ENCODE measurements around the gene CROCC. TPM values are rescaled to one million over a fixed set of nuclear protein-coding genes. Genes with fewer than 3 reads are reported as not detected.
"Not testable (repeated sequence)": the region's sequence is repeated elsewhere in the genome, so short reads cannot be mapped to it uniquely, and the experiment has no call there.

CROCC gene, protein sequence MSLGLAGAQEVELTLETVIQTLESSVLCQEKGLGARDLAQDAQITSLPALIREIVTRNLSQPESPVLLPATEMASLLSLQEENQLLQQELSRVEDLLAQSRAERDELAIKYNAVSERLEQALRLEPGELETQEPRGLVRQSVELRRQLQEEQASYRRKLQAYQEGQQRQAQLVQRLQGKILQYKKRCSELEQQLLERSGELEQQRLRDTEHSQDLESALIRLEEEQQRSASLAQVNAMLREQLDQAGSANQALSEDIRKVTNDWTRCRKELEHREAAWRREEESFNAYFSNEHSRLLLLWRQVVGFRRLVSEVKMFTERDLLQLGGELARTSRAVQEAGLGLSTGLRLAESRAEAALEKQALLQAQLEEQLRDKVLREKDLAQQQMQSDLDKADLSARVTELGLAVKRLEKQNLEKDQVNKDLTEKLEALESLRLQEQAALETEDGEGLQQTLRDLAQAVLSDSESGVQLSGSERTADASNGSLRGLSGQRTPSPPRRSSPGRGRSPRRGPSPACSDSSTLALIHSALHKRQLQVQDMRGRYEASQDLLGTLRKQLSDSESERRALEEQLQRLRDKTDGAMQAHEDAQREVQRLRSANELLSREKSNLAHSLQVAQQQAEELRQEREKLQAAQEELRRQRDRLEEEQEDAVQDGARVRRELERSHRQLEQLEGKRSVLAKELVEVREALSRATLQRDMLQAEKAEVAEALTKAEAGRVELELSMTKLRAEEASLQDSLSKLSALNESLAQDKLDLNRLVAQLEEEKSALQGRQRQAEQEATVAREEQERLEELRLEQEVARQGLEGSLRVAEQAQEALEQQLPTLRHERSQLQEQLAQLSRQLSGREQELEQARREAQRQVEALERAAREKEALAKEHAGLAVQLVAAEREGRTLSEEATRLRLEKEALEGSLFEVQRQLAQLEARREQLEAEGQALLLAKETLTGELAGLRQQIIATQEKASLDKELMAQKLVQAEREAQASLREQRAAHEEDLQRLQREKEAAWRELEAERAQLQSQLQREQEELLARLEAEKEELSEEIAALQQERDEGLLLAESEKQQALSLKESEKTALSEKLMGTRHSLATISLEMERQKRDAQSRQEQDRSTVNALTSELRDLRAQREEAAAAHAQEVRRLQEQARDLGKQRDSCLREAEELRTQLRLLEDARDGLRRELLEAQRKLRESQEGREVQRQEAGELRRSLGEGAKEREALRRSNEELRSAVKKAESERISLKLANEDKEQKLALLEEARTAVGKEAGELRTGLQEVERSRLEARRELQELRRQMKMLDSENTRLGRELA (N-terminal part only)
- total RNA-seq, result 10 to 100 TPM; 12.2 to 32.5 (median 16.8) TPM
- long read RNA-seq, donor 1, partial matches to known transcripts, result 30 of 68 reads
- long read RNA-seq, donor 1, other reads (novel, unspliced or antisense), result 38 of 68 reads
- long read RNA-seq, donor 2, partial matches to known transcripts, result 0 of 1 reads
- long read RNA-seq, donor 2, other reads (novel, unspliced or antisense), result 1 of 1 reads

DNA sequence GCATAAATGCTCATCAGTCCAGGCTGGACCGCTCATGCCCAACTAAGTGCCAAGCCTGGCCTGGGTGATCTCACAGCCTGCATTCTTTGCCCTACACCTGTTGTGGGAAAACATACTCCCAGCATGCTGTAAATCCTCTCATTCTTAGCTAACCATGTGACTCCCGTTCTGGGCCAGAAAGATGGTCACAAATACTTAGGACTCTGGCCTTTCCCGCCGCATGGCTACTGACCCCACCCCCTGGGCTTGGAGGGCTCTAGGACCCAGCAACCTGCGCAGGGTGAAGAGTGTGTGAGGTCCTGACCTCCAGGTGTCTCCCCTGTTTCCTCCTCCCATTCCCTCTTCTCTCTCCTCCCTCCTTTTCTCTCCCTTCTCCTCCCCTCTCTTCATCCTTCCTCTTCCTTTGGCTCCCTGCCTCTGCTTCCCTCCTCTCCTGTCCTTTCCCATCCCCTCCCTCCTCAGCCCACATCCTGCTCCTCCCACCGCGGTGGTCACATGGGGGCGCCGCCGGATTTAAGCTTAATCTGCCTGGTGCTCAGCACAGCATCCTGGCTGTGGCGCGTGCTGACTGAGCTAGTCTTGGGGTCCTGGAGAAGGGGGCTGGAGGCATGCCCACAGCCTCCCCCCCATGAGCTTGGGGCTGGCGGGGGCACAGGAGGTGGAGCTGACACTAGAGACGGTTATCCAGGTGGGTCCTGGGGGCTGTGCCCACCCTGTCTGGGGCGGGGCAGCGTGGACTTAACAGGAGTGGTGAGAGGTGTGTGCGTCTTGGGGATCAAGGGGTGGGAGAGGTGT is at the start of gene CROCC:
Gene CROCC (plus strand): TSS at position 541 of the 795 bp plus-strand sequence. CDS start 88 bp downstream, at position 629.
- TF ChIP-seq, protein P1, sequence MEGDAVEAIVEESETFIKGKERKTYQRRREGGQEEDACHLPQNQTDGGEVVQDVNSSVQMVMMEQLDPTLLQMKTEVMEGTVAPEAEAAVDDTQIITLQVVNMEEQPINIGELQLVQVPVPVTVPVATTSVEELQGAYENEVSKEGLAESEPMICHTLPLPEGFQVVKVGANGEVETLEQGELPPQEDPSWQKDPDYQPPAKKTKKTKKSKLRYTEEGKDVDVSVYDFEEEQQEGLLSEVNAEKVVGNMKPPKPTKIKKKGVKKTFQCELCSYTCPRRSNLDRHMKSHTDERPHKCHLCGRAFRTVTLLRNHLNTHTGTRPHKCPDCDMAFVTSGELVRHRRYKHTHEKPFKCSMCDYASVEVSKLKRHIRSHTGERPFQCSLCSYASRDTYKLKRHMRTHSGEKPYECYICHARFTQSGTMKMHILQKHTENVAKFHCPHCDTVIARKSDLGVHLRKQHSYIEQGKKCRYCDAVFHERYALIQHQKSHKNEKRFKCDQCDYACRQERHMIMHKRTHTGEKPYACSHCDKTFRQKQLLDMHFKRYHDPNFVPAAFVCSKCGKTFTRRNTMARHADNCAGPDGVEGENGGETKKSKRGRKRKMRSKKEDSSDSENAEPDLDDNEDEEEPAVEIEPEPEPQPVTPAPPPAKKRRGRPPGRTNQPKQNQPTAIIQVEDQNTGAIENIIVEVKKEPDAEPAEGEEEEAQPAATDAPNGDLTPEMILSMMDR (IDR thresholded peaks at IDR 0.05), result no peak
- intact Hi-C loops (cut with DNase I, micrococcal nuclease), result no loop called here
- no peaks in the 10 kb centered on the region for H3K9me3 ChIP-seq
- DNase-seq (peak in 1 of 3 donors; percentile 62), ATAC-seq (peak; percentile 45)
- peaks cover 3% of the 10 kb centered on the region for H3K4me1 ChIP-seq (ENCODE audit: low read depth)
- no peak within 1 kb of the TSS for H3K4me3 ChIP-seq
- H3K36me3 ChIP-seq (ENCODE audit: low read depth), result no peaks in the 10 kb centered on the region

DNA sequence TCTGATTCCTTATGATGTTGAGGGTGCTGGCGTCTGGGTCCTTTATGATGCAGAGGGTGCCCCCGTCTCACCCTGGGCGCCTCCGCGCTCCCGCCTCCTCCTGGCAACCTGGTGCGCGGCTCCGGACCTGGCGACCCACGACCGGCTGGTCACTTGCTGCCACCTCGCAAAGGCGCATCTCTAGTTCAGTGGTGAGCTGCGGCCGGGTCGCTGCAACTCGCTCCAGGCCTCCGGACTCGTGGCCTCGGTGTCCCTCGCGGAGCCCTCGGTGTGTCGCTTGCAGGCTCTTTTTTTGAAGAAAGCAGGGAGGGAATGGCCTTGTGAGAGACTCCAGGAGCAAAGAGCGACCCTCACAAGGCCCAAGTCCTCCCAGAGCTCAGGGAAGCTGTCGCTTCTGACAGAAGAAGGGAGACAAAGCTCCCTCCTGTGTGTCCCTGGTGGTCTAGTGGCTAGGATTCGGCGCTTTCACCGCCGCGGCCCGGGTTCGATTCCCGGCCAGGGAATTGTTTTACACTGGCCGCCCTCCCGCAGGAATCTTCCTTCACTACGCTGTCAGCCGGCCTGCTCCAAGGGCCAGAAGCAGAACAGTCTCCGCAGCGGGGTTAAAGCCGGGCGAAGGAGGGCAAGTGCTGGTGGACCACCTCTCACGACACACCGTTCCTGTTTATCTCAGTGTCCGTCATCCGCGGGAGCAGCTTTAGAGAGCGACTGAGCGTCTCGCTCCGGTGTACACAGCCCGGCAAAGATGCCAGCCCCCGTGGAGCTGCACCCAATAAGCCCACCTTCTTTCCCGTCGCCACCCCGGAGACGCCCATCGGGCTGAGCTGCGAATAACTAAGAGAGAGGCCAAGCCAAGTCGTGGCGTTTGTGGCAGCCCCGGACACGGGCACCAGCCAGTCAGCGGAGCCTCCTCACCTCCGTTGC is 49.3 kb upstream of the CROCC start:
- H3K4me3 ChIP-seq; intact Hi-C loops (cut with DNase I, micrococcal nuclease); H3K4me1 ChIP-seq (ENCODE audit: low read depth); H3K9me3 ChIP-seq; H3K36me3 ChIP-seq (ENCODE audit: low read depth): not testable (repeated sequence)
- peak in 2 of 3 donors; percentile 55 to 65 for DNase-seq
- ATAC-seq, result peak; percentile 70

DNA sequence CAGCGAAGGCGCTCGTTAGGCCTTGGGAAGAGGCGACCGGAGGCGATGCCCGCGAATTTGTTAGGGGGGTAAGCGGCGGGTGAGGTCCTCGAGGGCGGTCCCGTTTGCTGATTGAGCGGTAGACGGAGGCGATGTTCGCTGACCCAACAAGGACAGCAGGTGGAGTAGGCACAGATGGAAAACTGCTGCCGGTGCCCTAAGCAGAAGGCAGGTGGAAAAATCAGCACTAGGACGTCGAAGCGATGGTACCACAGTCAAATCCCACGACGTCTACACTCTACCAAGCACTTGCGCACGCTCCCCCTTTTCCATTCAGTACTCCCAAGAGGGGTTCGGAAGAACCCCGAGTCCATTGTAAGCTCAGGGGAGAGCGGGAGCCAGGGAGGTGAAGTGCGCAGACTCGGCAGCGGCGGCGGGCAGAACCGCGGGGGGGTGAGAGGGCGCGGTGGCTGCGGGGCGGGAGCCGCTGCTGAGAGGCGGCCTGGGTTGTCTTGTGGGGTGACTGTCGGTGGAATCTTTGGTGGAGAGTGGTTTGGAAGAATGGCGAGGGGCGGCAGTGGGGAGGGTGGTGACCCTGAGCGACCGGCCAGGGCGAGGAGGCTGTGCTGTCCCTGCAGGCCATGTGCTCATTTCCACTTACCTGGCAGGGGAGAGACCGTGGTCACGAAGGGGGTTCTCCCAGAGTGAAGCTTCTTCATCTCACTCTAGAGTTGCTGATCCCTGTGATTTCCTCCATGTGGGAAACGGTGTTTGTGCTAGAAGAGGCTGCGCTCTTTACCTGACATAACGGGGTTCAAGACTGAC is 48.5 kb upstream of the CROCC start:
- H3K4me1 ChIP-seq (ENCODE audit: low read depth); H3K36me3 ChIP-seq (ENCODE audit: low read depth); intact Hi-C loops (cut with DNase I, micrococcal nuclease); H3K4me3 ChIP-seq; H3K9me3 ChIP-seq: not testable (repeated sequence)
- peak; percentile 74 for ATAC-seq
- DNase-seq, result peak; percentile 68 to 88 (median 87)

DNA sequence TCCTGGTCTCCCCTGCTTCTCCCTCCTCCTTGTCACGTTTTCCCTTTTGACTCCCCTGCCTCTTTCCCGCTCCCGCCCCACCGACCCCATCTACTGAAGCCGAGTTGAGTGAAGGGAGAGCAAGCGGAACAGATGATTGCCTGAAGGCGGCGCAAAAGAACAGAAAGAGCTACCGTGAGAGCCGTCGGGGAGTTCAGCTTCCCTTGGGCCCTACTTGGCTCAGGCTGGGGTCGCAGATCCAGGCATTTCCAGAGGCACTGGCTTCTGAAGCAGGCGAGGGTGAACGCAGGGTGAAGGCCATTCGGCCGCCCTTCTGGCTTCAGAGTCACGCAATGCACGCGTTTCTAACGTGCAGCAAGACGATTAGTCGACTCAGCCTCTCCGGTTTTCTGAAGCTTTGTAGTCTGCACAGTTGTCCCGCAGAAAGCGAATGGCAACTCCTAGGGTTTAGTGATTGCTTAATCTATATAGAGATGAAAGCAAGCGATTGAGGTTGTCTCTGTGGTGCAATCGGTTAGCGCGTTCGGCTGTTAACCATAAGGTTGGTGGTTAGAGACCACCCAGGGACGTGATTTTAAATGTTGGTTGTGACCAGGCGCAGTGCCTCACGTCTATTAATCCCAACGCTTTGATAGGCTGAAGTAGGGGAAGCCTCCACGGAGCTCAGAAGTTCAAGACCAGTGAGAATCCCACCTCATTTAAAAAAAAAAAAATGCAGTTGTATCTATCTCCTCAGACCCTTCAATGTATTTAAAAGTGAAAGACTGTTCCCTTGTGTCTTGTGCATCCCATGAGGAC is 46.6 kb upstream of the CROCC start:
- H3K9me3 ChIP-seq; H3K36me3 ChIP-seq (ENCODE audit: low read depth); H3K4me3 ChIP-seq; ATAC-seq; H3K4me1 ChIP-seq (ENCODE audit: low read depth); DNase-seq; intact Hi-C loops (cut with DNase I, micrococcal nuclease): not testable (repeated sequence)

DNA sequence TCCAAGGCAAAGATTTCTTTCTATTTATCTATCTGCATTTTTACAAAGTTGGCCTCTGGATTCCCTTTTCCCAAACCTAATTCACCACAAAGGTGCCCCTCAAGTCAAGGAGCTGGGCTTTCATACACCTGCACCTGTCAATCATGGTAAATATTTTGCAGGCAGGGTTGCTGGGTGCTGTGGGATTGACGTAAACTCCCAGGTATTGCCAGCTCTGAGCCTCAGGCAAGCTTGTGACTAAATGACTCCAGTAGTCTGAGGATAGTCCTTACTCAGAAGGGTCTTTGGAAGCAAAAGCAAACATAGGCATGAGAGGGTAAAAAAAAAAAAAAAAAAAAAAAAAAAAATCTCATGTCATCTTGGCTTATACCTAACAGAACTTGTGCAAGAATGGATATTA is 40.0 kb upstream of the CROCC start:
- H3K9me3 ChIP-seq; H3K36me3 ChIP-seq (ENCODE audit: low read depth); intact Hi-C loops (cut with DNase I, micrococcal nuclease); DNase-seq; H3K4me1 ChIP-seq (ENCODE audit: low read depth); ATAC-seq; H3K4me3 ChIP-seq: not testable (repeated sequence)

DNA sequence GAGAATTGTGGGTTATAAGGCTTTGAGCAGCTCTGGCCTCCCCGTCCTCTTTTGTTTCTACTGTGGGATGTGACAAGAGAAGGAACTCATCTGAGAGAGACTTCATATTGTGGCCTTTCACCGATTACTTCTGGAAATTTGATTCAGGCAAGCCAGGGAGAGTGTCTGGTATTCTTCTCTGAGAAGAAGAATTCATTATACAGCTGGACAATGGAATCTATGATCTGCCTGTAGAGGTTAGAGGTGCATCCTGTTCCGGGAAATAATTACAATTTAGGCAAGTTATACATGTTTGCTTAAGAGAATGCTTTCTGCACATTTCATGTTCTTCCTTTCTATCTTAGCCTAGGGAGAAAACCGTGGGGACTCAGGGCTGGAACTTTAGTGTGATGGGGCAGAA is 38.7 kb upstream of the CROCC start:
- Histone ChIP-seq H3K9me3 (no peaks in the 10 kb centered on the region), H3K36me3 (ENCODE audit: low read depth) (no peaks in the 10 kb centered on the region), H3K4me3 (no peak overlapping the region), H3K4me1 (ENCODE audit: low read depth) (no peaks in the 10 kb centered on the region)
- intact Hi-C loops (cut with DNase I, micrococcal nuclease), result no loop called here
- DNase-seq (no peak), ATAC-seq (no peak)
- TF ChIP-seq, protein P1 (IDR thresholded peaks at IDR 0.05), result no peak

DNA sequence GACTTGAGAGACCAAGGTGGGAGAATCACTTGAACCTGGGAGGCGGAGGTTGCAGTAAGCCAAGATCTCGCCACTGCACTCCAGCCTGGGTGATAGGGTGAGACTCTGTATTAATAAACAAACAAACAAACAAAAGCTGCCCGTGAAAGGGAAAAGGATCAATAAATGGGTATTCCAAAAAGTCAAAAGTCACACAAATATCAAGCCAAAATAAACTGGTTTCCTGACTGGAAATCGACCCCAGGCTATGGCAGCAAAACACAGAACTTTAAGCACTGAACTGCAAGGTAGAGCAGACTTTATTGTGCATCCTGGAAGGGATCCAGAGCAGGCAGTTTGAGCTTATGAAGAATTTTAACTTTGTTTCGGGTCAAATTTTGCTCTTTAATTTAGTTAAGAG is 37.2 kb upstream of the CROCC start:
- H3K9me3 ChIP-seq; intact Hi-C loops (cut with DNase I, micrococcal nuclease); H3K4me1 ChIP-seq (ENCODE audit: low read depth); DNase-seq; H3K4me3 ChIP-seq; H3K36me3 ChIP-seq (ENCODE audit: low read depth); ATAC-seq: not testable (repeated sequence)

Data from mucosa of descending colon (tissue), 3 donors.